ENCODE data around the gene FERD3L. TPM values are rescaled to one million over a fixed set of nuclear protein-coding genes. Genes with fewer than 3 reads are reported as not detected.

FERD3L gene
- total RNA-seq, 1 donor from 2014 or later = 0.96 TPM

GRCh38 chr7:19119870-19120486 lies 25.2 kb downstream of the FERD3L start:
- Mint-ChIP-seq H3K27ac (ENCODE audit: unreplicated experiment) (no peak overlapping the region), H3K9me3 (ENCODE audit: unreplicated experiment) (peaks cover 4% of the 10 kb centered on the region), H3K4me3 (ENCODE audit: unreplicated experiment) (no peak overlapping the region), H3K4me1 (ENCODE audit: low read depth, unreplicated experiment) (peaks cover 3% of the 10 kb centered on the region), H3K36me3 (ENCODE audit: unreplicated experiment) (no peaks in the 10 kb centered on the region), H3K27me3 (ENCODE audit: unreplicated experiment) (peaks cover 24% of the 10 kb centered on the region)
- TF ChIP-seq CTCF (IDR thresholded peaks at IDR 0.05; ENCODE audit: partially characterized antibody, unreplicated experiment) = no peak
- no peak for DNase-seq

GRCh38 chr7:19119372-19119771 lies 25.8 kb downstream of the FERD3L start:
- H3K27ac Mint-ChIP-seq (ENCODE audit: unreplicated experiment) = no peak overlapping the region
- no peak for TF ChIP-seq CTCF (IDR thresholded peaks at IDR 0.05; ENCODE audit: partially characterized antibody, unreplicated experiment)
- no peak for DNase-seq
- peaks cover 25% of the 10 kb centered on the region for H3K27me3 Mint-ChIP-seq (ENCODE audit: unreplicated experiment)
- no peak overlapping the region for H3K4me3 Mint-ChIP-seq (ENCODE audit: unreplicated experiment)
- no peaks in the 10 kb centered on the region for H3K36me3 Mint-ChIP-seq (ENCODE audit: unreplicated experiment)
- peaks cover 5% of the 10 kb centered on the region for H3K9me3 Mint-ChIP-seq (ENCODE audit: unreplicated experiment)
- peaks cover 3% of the 10 kb centered on the region for H3K4me1 Mint-ChIP-seq (ENCODE audit: low read depth, unreplicated experiment)

GRCh38 chr7:19118636-19119371 lies 26.4 kb downstream of the FERD3L start:
- H3K4me1 Mint-ChIP-seq (ENCODE audit: low read depth, unreplicated experiment) = peaks cover 3% of the 10 kb centered on the region
- no peak overlapping the region for H3K27ac Mint-ChIP-seq (ENCODE audit: unreplicated experiment)
- H3K9me3 Mint-ChIP-seq (ENCODE audit: unreplicated experiment) = peaks cover 7% of the 10 kb centered on the region
- peaks cover 29% of the 10 kb centered on the region for H3K27me3 Mint-ChIP-seq (ENCODE audit: unreplicated experiment)
- no peak for TF ChIP-seq CTCF (IDR thresholded peaks at IDR 0.05; ENCODE audit: partially characterized antibody, unreplicated experiment)
- no peaks in the 10 kb centered on the region for H3K36me3 Mint-ChIP-seq (ENCODE audit: unreplicated experiment)
- DNase-seq = peak; percentile 63
- no peak overlapping the region for H3K4me3 Mint-ChIP-seq (ENCODE audit: unreplicated experiment)

GRCh38 chr7:19117870-19118608 lies 27.2 kb downstream of the FERD3L start:
- Mint-ChIP-seq H3K9me3 (ENCODE audit: unreplicated experiment) (peaks cover 10% of the 10 kb centered on the region), H3K4me3 (ENCODE audit: unreplicated experiment) (peak overlapping the region; percentile 46), H3K36me3 (ENCODE audit: unreplicated experiment) (no peaks in the 10 kb centered on the region), H3K4me1 (ENCODE audit: low read depth, unreplicated experiment) (peaks cover 3% of the 10 kb centered on the region), H3K27me3 (ENCODE audit: unreplicated experiment) (peaks cover 35% of the 10 kb centered on the region), H3K27ac (ENCODE audit: unreplicated experiment) (no peak overlapping the region)
- TF ChIP-seq CTCF (IDR thresholded peaks at IDR 0.05; ENCODE audit: partially characterized antibody, unreplicated experiment) = no peak
- DNase-seq = no peak

Measured in glutamatergic neuron (in vitro differentiated cells).